NCI-H510A (cell line): ENCODE measurements around the gene IMP4.
A peak's percentile ranks its signal among the peaks of the same experiment; 100 is the strongest.

ENCODE experiments used
- DNase-seq: peaks from one replicate; lab custom pipeline; 2025; lab: John Stamatoyannopoulos, UW

Gene IMP4

DNA sequence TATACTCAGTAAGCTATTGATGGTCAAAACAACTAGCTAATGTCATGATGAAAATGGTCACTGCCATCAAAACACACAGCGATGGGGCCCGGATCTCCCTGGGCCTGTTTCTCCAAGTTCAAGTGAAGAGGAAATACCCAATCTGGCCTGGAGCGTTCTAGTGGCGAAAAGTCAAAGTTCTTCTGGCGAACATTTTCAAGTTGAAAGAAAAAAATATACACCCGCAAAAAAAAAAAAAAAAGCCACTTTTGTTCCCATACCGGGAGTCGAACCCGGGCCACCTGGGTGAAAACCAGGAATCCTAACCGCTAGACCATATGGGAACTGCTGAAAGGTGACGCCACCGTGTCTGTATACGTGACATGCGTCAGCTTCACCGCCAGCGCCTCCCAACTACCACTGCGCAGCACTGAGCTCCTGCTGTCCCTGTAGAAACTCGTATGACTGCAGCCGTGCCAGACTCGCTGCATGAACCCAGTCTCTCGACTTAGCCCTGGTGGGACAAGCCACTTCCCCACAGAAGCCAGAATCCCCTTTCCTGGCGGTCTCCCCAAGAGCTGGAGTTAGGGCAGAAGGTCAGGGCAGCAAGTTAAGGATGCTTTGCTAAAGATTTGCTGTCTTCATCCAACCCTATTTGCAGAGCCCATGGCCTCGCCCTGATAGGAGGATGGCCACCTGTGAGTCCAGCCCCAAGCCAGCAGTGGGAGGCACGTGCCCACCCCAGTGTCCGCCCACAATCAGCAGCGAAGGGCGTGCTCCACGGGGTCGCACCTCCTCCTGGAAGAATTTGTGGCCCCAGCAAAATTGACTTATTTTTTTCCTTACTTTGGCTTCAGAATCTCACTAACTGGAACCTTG lies 5.6 kb upstream of the IMP4 start:
- DNase-seq: peak; percentile 56

DNA sequence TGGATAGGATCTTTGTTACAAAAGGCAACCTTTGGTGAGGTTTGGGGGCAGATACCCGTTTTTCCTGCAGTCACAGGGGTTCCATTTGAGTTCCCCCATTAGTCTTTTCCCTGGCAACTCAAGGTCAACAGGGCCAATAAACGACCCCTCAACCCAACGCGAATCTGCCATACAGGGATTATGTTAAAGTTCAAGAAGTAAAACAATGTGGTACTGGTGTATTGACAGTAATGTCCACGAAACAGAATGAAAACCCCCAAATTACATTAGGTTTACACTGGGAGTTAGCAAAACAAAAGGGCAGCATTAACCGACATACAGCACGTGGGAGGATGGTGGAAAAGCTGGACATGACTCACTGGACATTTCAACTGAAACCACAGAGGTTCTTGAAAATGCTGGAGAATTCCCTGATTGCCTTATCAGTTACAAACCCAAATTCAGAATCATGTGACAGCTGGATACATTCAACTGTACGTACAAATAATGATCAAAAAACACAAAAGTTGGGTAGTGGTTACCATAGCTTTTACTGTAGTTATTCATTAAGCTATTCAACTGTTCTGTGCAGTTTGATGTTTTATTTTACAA lies 4.9 kb upstream of the IMP4 start:
- no peak for DNase-seq

DNA sequence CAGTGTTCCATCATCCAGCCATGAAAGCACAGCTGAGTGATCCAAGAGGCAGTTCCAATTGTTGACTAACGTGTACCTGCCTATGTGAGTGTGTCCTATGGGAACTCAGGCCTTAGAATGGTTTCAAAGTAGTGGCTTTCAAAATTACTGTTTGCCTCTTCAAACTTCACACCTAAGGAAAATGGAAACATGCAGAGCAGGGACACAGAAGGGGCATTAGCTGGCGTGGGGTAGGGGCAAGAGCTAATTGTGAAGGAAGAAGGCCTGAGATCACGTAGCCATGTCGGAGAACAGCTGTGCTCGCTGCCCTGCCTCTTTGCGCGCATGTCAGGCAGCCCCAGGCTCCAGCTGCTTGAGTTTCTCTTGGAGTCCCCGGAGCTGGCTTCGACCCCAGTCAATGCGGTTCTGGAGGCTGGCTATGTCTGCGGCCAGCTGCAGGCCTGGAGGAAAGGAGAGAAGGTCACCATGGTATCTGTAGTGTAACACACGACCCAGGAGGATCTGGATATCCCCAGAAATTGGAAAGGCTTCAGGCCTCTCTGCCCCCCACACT lies 3.8 kb upstream of the IMP4 start:
- no peak for DNase-seq

DNA sequence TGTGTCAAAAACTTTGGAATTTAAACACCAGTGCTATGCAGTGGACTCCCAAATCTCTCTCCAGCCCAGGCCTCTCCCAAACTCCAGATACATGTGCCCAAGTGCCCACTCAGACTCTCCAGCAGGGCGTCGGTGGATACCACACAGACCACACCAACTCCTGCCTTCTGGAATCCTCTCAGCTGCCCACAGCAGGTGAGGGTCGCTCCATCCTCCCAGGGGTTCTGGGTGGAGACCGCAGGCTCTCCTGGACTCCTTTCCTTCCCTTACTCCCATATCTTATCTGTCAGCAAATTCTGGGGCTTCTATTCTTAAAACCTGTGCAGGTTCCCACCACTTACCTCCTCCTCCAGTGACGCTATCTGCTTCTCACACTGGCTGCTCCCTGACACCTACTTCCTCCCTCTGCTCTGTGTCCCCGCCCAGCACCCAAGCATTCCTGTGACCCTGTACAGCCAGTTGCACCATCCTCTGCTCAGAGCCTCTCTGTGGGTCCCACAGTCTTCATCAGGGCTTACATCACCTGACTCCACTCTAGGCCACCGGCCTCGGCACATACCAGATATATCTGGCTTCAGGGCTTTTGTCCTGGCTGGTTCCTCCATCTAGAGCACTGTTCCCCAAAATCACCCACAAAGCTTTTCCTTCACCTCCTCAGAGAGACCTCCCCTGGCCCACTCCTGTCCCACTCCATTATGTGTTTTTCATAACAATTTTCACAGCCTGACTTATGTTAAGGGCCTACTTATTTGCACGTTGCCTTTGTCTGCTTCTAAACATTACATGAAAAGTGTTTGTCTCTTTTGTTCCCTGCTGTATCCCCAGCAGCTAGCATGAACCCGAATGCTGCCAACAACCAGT lies 2.6 kb upstream of the IMP4 start:
- DNase-seq: no peak

DNA sequence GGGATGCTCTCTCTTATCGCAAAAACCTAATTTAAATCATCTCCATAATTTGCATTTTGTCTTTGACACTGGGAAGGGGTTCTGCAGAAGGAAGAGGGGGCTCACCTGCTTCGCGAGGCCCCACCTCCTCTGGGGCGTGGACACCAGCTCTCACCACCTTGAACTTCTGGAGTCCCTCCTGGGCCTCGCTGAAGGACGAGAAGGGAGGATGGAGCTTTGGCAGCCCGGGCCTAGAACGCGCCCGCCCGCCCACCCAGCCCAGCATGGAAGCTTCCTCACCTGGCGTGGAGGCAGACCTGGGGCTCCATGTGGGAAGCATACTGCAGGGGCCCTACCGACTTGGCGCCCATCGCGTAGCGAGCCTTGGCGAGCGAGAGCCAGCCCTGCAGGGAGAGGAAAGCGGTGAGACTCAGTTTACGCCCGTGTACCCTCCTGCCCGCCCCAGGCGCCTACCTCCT lies 1.1 kb upstream of the IMP4 start:
- no peak for DNase-seq

DNA sequence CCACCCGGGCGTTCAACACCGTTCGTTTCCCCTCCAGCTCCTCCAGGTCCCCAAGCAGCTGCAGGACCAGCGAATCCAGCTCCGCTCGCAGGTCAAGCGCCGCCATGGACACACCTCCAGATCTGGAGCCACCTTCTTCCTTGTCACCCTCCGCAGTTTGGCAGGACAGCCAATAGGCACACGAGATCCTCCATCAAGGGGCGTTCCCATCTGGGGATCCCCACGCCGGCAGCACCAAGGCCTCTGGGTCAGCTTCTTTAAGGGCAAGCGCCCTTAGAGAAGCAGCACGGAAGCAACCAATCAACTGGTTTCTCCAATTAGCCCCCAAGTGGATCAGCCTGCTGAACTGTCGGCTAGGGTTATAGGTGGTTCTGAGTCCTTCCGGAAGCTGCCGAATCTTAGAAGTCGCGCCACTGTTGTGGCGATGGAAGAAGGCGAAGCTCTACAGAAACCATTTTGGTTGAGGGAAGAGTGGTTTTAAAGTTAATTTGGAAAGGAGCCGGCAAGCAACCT lies 621 bp upstream of the IMP4 start:
- DNase-seq: peak; percentile 93

DNA sequence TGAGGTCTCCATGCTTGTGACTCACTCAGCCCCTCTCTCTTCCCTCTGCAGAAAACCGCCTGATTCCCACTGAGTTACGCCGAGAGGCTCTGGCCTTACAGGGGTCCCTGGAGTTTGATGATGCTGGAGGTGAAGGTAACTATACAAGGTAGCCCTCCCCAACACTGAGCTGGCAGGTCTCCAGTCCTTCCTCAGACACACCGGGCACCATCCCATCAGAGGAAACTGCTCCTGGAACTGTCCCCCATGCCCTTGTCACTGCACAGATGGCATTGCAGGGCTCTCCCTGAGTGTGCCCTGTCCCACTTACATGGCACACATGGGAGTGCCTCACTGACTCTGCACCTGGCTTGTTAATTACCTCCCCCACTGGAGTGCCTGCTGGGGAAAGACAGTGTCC lies 1.9 kb downstream of the IMP4 start:
- DNase-seq: no peak

DNA sequence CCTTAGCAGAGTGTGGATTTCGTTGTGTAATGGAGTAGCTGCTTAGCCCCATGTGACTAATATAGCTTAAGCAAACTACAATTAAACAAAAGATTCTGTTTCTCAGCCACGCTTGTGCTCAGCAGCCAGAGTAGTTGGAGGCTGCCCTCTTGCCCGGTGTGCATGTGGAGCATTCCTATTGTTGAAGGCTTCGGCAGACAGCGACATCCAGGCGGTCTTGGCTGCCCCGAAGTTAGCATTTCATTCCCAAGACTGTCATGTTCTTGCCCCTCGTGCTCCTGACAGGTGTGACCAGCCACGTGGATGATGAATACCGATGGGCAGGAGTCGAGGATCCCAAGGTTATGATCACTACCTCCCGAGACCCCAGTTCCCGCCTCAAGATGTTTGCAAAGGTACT lies 2.4 kb downstream of the IMP4 start:
- no peak for DNase-seq

DNA sequence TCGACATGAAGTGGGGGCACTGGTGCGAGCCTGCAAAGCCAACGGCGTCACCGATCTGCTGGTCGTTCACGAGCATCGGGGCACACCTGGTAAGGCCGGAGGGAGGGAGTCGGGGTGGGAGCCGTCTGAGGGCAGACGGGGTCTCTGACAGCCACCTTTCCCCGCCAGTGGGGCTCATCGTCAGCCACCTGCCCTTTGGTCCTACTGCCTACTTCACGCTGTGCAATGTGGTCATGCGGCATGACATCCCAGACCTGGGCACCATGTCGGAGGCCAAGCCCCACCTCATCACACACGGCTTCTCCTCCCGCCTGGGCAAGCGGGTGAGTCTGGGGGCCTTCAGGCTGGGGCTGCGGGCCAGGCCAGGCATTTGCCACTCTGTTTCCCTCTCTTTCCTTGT lies 2.9 kb downstream of the IMP4 start:
- DNase-seq: no peak

DNA sequence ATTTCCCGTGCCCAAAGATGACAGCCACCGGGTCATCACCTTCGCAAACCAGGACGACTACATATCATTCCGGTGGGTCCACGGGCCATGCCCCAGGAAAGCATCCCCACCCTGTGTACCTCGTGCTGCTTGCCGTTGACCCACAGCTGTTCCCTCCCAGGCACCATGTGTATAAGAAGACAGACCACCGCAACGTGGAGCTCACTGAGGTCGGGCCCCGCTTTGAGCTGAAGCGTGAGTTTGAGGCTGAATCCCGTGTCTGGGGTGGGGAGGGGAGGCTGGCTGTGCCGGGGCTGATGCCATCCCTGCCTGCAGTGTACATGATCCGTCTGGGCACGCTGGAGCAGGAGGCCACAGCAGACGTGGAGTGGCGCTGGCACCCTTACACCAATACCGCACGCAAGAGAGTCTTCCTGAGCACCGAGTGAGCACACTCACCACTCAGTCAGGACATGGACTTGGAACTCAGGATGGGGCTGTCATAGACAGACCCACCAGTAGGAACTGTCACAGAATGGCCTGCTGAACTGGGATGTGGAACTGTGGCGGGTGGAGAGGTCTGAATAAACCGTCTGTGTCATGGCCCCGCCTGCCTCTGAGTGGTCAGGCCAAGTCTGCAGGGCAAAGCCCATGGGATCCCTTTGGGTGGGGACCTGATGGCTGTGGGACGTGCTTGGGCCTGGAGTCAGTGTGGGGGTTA lies 3.5 kb downstream of the IMP4 start:
- no peak for DNase-seq

DNA sequence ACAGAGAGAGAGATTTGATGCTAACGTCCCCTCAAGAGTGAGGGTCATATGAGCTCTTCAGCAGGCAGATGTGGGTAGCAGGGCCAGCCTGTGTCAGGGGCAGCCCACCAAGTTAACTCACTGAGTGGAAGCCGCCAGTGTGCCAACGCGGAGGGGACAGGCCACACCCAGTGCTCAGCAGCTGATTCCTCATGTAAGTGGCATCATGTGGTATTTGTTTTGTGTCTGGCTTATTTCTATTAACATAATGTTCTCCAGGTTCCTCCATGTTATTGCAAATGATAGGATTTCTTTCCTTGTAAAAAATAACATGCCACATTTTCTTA lies 4.0 kb downstream of the IMP4 start:
- no peak for DNase-seq

DNA sequence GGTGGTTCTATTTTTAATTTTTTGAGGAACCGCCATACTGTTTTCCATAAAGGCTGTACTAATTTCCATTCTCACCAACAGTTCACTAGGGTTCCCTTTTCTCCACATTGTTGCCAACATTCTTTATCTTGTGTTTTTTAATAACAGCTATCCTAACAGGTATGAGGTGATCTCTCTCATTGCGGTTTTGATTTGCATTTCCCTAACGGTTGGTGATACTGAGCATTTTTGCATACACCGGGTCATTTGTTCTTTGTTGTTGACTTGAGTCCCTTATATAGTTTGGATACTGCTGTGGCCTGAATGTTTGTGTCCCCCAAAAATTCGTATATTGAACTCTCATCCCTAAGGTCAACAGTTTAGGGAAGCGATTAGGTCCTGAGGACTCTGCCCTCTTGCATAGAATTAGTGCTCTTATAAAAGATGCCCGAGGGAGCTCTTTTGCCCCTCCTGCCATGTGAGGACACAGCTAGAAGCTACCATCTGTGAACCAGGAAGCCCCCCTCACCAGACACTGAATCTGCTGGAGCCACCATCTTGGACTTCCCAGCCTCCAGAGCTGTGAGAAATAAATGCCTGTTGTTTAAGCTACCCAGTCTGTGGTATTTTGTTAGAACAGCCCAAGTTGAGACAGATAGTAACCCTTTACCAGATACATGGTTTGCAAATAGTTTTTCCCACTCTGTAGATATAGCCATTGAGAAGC lies 4.7 kb downstream of the IMP4 start:
- DNase-seq: no peak

DNA sequence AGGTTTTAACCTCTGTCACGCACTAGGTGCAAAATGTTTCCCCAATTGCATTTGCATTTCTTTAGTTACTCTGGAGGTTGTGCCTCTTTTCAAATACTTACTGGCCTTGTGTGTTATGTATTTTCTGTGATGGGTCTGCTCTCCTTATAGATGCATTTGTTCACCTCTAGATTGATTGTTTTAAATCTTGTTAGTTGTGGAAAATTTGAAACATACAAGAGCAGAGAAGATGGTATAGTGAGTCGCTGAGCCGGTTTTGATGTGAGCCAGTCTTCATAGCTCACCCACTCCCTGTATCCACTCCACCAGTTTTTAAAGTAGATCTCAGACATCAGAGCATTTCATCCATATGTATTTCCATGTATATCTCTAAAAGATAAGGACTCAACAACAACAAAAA lies 6.5 kb downstream of the IMP4 start:
- no peak for DNase-seq

DNA sequence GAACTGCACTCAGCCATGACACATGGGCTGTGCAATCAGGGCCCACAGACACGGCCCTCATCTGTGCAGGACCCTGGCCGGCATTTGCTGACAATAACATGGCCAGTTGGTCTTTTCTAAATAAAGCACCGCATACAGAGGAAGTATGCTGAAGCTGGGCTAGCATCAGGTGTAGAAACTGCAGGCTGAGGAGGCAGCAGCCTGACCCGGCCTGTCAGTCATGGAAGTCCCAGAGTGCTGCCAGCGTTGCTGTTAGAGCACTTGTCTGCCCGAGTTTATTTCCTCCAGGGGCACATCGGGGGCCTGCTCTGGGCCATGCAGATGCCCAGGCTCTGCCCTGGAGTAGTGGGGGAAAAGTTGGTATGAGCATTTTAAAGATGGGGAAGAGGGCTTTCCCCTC lies 9.0 kb downstream of the IMP4 start:
- no peak for DNase-seq

DNA sequence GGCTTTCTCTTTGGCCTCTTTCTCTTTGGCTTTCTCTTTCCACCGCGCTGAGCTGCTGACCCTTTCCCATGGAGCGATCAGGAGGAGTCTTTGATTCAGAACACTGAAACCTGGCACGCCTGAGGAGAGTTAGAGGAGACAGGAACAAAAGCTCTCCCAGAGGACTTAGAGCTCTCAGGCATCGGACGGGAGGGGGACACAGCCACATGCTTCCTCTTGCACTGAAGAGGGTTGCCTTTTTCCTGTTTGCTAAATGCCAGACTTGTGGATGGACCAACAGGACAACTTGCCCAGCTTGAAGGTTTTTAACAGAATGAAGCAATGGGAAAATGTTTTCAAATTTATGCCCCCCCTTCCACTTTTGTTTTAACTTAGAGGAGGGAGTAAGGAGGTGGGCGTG lies 9.5 kb downstream of the IMP4 start:
- DNase-seq: no peak

DNA sequence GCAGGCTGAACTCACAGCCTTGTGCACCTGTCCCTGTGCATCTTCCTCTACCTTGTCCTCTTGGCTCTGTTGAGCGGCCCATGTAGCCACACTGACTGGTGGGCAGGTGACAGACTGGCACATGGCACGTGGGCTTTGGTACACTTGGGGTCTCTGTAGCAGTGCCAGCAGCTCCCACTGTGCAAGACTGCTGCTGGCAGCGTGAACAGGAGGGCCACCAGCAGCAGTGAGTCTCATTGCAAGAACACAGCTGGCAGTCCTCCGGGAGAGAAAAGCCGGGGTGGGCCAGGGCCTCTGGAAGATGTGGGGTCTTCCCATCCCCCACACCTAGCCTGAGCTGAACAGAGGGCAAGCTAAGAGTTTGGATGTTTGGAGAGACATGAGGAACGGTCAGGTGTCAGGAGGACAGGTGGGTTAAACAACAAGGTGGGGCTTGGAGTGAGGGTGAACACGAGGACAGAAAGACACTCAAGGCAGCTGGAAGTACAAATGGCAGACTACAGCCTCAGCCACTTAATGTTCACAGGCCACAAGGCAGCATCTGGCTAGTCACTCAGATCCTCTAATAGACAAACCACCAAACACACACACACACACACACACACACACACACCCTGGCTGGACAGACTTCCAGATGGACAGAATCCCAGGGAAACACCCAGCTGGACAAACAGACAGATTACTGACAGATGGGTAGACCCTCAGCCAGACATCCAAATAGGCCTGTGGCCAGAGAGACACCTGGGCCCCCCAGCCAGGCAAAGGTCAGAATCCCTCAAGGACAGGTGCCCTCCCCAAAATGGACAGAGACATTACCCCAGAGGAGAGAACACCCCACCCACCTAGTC lies 10.8 kb downstream of the IMP4 start:
- no peak for DNase-seq

DNA sequence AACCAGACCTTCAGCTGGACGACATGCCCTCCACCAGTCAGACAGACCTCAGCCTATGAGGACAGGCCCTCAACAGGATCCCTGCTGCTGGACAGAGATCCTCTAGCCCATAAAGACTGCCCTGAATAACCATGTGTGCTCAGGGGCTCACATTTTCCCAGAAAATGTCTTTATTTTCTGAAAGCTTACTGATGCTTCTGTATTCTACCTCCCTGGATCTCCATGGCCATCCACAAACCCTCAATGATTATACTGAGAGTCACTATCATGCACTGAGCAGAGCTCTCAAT lies 11.4 kb downstream of the IMP4 start:
- DNase-seq: no peak

DNA sequence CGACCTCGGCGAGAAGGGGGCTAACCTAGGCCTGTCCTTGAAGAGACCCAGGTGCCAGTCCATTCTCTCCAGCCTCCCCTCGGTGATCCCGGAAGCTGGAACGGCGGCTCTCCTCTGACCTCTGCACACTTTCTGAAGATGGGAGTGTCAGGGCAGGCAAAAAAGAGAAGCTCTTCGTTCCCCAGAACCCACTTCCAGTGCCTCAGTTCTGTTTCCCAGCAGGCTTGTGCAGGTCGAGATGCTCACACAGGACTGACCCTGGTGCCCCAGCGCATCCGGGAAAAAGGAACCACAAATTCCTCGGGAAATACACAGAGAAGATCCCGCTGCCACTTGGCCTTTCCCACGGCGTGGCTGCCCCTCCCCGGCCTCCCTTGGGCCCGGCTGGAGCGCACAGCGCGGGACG lies 12.5 kb downstream of the IMP4 start:
- no peak for DNase-seq

DNA sequence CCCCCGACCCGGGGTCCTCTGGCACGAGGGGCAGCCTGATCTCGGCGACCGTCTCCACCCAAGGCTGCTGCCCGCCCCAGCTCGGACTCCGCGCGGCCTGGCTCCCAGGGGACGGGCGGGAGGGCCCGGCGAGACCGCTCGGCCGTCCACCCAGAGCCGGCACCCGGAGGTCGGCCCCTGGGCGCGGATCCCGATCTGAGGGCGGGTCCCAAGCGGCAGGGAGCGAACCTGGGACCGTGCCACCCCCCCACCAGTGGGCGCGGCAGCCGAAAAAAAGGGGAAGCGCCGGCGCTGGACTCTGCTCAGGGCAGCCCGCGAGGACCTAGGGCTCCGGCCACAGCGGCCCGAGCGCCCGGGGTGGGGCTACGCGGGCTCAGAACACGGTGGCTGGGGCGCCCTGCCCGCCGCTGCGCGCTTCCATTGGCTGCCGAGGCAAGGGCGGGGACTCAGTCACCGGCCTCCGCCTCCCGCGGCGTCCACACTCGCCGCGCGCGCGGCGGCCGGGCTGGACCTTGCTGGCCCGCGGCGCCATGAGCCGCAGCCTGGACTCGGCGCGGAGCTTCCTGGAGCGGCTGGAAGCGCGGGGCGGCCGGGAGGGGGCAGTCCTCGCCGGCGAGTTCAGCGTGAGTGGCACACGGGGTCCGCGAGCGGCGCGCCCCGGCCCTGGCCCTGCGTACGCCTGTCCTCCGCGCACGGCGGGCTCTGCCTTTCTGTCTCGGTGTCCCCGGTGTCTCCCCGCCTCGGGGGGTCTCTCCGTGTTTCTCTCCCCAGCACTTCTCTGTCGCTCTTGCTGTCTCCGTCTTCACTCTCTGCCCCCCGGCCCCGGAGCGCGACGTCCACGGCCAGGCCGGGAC lies 13.1 kb downstream of the IMP4 start, which contains the start of gene PTPN18:
Gene PTPN18, plus strand, starts transcription at position 479 of the 854 bp plus-strand sequence. Its CDS starts 52 bp downstream, at position 531.
- peak; percentile 58 for DNase-seq
